ENCODE results near the gene TRIM31.

TRIM31 gene, protein sequence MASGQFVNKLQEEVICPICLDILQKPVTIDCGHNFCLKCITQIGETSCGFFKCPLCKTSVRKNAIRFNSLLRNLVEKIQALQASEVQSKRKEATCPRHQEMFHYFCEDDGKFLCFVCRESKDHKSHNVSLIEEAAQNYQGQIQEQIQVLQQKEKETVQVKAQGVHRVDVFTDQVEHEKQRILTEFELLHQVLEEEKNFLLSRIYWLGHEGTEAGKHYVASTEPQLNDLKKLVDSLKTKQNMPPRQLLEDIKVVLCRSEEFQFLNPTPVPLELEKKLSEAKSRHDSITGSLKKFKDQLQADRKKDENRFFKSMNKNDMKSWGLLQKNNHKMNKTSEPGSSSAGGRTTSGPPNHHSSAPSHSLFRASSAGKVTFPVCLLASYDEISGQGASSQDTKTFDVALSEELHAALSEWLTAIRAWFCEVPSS

DNA sequence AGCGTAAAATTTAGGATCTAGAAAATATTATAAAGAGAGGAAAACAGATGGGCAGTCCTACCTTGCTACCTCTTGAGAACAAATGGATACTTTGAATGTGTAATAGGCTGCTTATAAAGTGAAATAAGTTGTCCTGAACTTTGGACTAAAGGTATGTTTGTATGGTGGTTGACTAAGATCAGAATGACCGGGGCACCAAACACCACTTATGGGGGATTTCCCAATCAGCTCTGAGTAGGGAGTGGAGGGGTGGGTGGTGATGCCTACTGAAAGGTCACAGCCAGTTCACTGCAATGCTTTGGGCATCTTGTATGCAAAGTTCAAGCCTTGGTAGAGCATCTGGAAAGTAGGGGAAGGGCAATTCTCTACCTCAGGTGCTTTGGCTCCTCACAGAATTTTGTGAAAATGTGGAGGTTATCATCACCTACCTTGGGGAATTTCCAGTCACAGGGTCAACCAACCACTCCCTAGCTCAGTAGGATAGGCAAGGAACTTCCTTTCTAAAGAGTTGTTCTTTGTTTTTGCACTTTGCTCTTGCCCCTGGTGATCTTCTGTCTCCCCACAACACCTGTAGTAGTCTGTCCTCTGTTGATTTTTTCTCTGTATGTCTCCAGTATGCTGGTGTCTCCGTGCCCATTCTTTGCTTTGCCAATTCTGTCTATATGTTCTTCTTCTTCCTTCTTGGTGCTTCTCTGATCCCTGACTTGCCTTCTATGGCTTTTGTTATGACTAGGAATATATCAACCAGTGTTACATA is at the start of gene TRIM31:
Gene TRIM31, minus strand, starts transcription at position 88 of the 757 bp plus-strand sequence. CDS start 285 bp downstream, outside the sequence.
- no peak for DNase-seq

DNA sequence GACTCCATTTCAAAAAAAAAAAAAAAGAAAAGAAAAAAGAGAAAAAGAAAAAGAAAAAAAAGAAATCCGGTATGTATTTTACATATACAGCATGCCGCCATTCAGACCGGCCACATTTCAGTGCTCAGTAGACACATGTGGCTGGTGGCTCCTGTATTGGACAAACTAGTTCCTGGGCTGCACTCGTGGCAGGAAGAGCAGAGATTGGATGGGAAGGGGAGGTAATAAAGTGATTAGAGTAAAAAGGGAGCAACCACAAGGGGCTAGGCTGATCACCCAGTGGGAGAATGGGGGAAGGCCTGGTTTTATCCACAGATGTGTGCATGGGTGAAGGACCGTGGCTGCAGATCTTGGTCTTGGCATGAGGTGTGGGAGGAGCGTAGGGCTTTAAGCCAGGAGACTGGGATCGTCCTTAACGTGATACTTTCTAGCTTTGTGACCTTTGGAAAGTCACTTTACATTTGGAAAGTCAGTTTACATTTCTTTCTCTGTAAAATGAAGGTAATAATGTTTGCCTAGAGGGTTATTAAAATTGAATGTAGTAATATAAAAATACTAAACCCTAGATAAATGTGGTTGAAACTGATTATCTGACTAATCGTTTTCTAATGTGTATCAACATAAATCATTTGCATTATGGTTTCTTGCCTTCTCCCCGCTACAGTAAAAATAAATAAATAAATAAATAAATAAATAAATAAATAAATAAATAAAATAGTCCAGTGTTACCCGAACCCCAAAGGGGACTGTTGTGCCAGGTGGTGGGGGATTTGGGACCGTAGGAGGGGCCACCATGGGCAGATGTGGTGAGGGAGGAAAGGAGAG is 49.6 kb upstream of the TRIM31 start:
- DNase-seq = no peak

DNA sequence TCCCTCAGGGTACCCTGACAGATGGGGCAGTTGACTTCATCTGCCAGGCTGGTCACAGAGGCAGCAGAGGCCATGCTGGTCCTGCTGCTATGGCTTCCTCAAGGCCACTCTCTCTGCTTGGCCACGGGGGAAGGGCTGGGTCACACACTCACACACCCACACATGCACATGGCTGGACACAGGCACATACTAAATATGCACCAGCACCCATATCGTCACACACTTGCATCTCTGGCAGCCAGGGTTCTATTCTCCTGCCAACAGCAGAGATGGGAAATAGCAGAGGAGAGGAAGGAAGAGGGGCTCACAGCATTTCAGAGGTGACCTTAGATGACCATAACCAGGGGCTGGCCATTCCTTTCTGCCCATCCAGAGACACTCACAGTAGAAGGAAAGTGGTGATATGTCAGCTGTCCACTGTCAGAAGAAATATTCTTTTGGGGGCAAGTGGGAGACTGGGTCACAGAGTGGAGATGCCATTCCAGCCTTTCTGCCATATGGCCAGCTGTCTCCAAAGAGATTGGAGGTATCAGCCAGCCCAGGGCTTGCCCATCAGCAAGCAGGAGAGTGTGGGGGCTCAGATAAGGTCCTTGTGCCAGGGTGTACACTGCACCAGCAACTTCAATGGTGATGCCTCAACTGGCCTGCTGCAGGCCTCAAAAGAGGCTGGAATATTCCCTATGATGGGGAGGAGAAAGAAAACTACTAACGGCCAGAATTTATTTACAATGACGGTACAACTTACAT is 48.1 kb upstream of the TRIM31 start, which contains the start of gene TRIM10:
Gene TRIM10, minus strand, starts transcription at position 427 of the 747 bp plus-strand sequence. Its CDS starts 353 bp downstream, at position 74.
- DNase-seq = no peak

DNA sequence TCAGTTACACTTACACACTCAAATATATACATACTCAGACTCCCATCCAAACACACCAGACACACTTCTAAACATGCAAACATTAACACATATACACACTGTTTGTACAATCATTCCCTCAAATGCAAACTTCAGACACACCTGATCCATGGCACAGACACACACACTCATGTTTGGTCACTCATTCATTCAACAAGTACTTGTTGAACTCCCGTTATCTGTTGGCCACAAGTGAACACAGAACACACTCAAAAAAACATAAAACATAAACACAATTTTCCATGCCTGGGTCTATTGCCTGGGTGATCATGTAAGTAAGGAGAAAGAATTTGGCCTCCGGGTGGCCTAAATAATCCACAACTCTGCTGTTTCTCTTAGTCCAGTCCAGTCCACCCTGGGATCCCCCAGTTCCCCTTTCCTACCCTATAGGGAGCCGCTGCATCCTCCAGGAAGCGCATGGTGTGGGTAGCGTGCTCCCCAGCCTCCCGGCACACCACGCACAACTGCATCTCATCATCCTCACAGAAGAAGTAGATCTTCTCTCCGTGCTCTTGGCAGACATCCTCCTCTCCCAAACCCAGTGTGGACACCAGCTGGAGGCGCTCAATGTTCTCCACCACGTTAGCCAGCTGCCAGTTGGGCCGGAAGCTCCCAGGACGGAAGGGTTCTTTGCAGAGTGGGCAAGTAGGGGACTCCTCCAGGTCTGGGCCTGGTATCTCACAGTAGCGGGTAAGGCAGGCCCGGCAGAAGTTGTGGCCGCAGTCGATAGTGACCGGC is 47.3 kb upstream of the TRIM31 start:
- DNase-seq = no peak

DNA sequence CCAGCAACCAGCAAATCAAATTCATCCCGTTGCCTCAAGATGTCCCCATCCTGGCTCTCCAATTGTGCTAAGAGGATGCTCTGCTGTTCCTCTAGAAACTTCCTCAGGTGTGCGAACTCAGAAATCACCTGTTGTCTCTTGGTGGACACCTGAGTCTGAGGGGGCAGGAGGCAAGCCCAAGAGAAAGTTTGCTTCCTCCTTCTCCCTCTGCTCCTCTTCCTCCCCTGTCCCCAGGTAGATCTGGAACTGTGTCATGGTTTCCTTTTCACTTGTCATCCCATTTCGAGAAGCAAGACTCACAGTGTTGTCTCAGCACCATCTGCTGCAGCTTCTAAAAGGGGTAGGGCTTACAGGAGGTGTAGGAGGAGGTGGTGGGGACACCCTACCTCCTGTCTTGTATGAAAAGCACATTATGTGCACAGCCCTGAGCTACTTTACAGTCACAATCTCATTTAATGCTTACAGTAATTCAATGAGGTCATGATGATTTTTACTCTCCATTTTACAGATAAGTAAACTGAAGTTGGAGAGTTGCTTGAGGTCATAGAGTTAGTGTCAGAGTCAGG is 45.7 kb upstream of the TRIM31 start:
- no peak for DNase-seq

DNA sequence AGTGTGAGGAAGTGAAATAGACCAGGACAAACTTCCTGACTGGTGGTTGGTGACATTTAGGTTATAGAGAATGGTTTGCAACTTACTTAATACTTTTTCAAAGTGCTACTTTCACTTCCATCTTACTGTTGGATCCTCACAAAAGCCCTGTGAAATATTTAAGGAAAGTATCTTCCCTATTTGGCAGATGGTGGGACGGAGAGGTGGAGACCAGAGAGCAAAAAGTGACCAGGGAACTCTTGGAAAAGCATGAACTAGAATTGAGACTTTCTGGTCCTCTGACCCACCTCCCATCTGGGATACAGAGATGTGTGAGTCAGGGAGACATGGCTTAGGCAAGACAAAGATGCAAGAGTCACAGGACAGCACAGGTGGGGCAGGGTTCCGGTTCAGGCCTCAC is 45.1 kb upstream of the TRIM31 start:
- DNase-seq = no peak

DNA sequence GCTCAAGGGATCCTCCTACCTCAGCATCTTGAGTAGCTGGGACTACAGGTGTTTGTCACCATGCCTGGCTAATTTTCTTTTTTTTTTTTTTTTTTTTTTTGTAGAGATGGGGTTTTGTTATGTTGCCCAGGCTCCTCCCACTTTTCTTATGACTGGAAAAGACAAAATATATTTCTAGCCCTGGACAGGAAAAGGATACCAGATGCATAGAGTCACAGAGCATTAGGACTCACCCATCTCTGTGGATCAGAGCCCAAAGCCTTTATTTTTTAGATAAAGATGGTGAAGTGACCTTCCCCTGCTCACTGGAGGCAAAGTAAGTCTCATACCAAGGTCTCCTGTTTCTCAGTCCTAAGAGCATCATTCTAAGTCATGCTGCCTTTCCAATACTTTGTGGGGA is 44.7 kb upstream of the TRIM31 start:
- peak; percentile 8 for DNase-seq

DNA sequence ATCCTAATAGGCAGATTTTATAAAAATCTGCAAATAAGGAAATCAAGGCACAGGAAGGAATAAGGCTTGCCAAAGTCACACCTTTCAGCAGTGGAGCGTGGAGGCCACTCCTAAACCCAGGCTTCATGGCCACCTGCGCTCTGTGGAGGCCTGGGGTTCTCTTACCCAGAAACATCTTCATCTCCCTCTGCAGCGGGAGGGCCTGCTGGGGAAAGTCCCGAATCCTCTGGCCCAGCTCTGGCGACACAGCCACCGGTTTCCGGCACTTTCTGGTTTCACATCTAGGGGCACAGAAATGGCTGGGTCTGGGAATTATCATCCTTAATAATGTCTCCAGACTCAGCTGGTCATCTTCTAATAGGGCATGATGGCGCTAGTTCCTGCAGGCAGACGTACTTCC is 43.9 kb upstream of the TRIM31 start:
- no peak for DNase-seq

DNA sequence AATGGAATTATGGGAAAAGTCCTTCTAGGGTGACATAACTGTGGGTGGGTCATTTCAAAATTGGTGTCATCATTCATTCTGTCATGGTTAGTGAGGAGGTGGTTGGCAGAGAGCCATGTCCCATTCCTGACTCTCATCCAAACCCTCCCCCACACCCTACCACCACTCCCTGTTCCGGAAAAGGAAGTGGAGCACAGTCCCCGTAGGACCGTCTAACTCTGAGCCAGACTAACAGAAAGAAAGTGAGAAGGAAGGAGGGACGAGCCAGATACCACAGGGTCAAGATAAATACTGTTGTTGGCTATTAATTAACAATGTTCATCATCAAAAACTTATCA is 43.3 kb upstream of the TRIM31 start:
- DNase-seq = peak; percentile 76

DNA sequence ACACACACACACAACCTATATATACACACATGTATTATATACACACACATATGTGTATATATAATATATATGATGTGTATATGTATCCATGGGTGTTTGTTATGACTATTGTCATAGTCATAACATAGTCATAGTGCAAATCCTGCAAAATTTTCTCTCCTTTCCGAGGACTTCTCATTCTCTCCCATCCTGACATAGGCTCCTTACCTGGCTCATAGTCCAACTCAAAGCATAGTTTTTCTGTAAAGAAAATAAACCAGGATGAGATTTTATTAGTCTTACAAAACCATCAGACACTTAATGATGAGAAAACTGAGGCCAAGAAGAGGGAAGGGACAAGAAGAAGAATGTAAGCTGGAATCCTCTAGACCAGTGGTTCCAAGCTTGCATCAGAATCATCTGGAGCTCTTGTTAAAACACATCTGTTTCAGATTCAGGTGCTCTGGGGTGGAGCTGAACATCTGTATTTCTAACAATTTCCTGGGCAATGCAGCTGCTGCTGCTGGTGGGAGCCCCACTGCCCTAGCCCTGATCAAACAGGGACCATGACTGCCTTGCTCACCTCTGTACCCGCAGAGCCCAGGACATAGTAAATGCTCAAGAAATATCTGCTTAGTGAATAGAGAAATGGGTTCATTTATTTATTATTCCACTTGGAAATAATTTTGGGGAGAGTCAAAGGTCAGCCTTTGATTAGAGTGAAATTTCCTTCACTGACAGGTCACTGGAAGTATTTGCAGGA is 42.8 kb upstream of the TRIM31 start:
- DNase-seq = peak; percentile 8

DNA sequence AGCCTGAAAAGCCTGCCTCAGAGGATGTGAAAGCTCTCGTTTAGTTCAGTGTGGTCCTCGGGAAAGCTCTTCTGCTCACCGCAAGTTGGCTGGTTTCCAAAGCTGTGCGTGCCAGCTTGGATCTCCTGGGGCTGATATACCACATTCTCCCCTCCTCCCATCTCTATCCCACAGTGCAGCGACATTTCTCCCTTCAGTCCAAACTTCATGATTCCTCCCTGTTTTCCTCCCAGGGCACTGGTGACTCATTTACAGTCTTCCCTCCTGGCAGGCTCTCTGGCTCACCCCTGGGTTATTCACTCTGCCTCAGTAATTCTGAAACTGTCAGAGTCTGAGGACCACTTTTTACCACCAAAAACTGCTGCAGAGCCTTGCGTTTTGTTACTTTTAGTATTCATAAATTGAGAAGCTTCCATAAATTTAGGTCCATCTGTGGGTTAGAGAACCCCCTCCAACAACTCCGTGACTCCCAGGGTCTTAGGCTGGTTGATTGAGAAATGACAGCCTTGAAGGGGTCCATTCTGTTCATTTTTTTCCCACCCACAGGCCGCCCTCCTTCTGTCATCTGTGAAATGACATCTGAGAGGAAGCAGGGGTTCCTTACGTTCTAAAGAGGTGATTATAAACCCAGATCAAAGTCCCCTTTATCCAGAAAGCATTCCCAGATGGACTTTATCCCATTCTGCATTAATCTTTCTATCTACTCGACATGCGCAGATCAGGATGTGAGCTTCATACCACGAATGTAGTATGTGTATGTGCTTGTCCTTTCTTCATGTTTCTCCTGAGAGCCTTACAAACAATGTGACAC is 42.0 kb upstream of the TRIM31 start:
- peak; percentile 92 for DNase-seq

DNA sequence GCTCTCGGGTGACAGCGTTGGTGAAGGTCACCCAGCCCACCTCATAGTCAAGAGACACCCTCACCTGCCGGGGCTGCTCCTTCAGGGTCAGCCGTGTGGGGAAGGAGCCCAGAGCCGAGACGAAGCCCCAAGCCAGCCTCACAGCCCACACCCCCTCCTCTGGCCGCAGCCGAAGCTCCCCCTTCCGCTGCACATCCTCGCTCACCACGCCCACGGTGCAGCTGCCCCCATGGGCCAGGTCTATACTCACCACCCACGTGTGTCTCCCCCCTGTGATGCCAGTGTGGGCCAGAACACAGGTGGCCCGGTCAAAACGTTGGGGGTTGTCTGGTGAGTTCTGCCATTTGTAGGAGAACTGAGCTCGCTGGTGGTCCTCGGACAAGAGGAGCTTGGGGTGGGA is 41.2 kb upstream of the TRIM31 start:
- no peak for DNase-seq

DNA sequence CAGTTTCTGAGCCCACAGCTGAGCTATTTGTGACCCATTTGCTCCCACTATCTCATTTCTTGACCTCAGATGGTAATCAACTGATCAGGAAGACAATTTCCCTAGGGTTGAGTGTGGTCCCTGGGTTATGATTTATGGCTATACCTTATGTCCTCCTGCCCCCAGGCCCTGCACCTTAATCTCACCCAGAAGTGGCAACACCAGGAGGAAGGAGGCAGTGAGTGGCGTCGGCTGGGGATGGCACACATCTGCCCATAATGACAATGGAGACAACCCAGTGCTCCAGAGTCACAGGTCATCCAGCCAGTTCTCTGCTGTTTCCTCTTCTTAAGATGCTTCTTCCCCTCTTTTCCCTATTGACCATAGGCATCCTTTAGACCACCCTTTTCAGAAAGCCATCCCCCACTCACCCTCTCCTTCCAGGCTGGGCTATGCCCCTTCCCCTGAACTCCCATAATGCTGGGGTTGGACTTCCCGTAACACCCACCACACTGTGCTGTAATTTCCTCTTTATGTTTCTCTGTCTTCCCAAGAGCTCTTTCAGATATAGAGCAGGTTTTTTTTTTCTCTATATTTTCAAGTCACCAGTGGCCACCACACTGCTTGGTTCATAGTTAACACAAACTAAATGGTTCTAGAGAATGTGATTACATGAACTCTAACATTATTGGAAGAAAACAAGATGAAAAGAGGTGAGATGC is 40.2 kb upstream of the TRIM31 start:
- DNase-seq = no peak

DNA sequence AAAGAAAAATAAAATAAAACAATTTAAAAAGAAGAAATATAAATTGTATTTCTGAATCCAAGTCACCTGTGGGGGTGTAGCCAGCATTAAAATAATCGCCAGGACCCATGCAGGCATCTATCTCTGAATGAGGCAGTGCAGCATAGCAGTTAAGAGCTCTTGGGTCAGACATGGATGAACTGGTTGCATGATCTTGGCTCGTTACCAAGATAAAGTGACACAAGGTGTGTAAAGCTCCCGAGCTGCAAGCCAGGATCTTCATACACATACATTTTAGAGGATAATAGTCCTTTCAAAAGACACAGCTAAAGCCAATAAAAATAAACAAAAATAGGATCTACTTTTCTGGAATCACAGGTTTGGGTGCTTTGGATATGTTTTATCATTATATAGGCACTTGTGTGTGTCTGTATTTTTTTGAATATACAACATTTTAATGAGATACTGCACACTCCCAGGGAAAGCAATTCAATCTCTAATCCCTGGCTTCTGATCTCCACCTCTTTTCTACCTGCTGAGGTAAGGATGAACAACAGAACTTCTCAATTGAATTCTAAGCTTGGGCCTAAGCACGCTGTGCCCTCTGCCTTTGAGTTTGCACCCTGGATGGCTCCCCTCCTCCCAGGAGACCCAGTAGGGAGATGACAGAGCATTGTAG is 39.3 kb upstream of the TRIM31 start:
- DNase-seq = no peak

DNA sequence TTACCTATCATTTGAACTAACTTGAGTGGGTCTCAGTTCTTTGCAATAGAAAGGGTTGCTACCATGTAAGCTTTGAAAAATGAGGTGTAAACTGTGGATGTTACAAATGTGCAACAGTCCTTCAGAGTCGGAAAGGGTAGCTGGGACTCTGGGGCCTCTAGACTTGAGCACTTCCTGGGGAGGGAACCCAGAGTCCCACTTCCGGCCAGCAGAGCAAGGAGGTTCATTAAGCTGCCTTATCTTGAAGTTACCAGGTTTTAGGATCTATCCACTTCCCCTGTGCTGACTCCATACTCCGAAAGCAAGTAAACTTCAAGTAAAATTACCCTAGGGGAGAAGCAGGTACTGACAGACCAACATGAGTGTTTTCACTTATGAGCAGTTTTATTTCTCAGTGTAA is 38.7 kb upstream of the TRIM31 start:
- no peak for DNase-seq

DNA sequence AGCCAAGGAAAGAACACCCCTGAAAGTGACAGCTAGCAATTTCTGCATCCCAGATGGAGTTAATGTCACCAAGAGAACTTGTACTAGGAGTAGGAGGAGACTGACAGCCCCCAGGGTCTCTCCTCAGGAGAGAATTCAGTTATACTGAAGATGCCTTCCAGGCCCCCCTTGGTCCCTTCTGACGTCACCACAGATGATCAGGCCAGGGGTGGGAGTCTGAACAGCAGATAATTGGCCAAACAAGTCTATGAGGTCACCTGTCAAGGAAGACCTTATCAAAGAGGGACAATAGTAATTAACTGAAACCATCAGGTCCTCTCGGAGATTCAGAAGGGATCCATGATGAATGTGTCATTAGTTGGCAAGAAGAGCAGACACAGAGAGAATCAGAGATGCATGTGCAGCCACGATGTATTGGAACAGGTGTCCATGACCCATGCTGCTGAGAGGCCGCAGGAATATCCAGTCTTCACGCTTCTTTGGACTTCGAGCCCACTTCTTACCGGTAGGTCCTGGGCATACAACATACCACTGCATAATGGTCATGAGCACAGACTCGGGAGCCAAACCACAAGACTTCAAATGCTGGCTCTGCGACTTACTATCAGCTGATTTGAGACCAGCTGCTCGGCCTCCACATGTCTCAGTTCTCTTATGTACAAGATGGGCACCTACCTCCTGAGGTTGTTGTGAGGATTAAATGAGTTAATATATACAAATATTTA is 37.9 kb upstream of the TRIM31 start:
- DNase-seq = peak; percentile 13

DNA sequence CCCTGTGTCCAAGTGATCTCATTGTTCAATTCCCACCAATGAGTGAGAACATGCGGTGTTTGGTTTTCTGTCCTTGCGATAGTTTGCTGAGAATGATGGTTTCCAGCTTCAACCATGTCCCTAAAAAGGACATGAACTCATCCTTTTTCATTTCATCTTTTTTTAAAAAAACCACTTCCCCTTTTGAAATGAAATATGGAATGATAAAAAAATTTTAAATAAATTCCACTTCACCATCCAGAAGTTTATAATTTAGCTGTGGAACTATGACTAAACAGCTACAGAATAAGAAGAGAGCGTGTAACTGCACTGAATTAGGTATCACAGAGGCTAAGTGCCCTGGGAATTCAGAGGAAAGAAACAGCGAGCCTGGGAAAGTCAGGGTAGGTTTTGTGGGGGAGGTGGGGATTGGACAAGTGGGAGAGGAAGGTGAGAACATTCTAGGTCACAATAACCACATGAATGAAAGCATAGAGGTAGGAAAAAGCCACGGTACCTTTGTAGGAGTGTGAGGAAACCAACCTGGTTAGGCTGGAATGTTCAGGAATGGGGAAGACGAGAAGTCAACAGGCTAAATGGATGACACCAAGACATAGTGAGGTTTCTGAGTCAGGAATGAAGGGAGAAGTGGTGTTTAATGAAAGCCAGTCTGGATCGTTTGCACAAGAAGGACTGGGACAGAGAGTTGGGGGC is 37.1 kb upstream of the TRIM31 start:
- DNase-seq = peak; percentile 11

Data from fibroblast of skin of right biceps (primary cell).